Limb (tissue), 2 donors: ENCODE data around the gene PHIP.

ENCODE experiments used
- DNase-seq, 2 donors: peaks; one replicate each; pipeline ENCODE4 v3.0.0-alpha.2; 2016; ENCODE audit errors: extremely low spot score in 2 of 2

Gene PHIP

GRCh38 chr6:79070206-79070825 lies 7.7 kb downstream of the PHIP start:
- DNase-seq, result no peak

- no peak for DNase-seq
Observed at GRCh38 chr6:79066828-79067227, 11.2 kb downstream of the PHIP start.

GRCh38 chr6:79066330-79066729 lies 11.7 kb downstream of the PHIP start:
- no peak for DNase-seq

GRCh38 chr6:79065232-79065631 lies 12.8 kb downstream of the PHIP start:
- no peak for DNase-seq

GRCh38 chr6:79064635-79065034 lies 13.4 kb downstream of the PHIP start:
- DNase-seq, result no peak

- DNase-seq, result no peak
Observed at GRCh38 chr6:79062708-79063107, 15.3 kb downstream of the PHIP start.

GRCh38 chr6:79057746-79058145 lies 20.3 kb downstream of the PHIP start:
- DNase-seq, result no peak

- no peak for DNase-seq
Observed at GRCh38 chr6:79056226-79056625, 21.8 kb downstream of the PHIP start.

GRCh38 chr6:79048611-79049010 lies 29.4 kb downstream of the PHIP start:
- DNase-seq, result no peak

- DNase-seq, result no peak
Observed at GRCh38 chr6:79047072-79047471, 31.0 kb downstream of the PHIP start.

- DNase-seq, result no peak
Observed at GRCh38 chr6:79045966-79046365, 32.1 kb downstream of the PHIP start.

GRCh38 chr6:79042799-79043126 lies 35.3 kb downstream of the PHIP start:
- no peak for DNase-seq

GRCh38 chr6:79042088-79042798 lies 35.8 kb downstream of the PHIP start:
- DNase-seq, result no peak

GRCh38 chr6:79040083-79040482 lies 38.0 kb downstream of the PHIP start:
- no peak for DNase-seq

- DNase-seq, result no peak
Observed at GRCh38 chr6:79038061-79038460, 40.0 kb downstream of the PHIP start.

GRCh38 chr6:79034865-79035264 lies 43.2 kb downstream of the PHIP start:
- no peak for DNase-seq

GRCh38 chr6:79033279-79033678 lies 44.8 kb downstream of the PHIP start:
- DNase-seq, result no peak

- DNase-seq, result no peak
Observed at GRCh38 chr6:79031821-79032590, 46.0 kb downstream of the PHIP start.

GRCh38 chr6:79030511-79030910 lies 47.5 kb downstream of the PHIP start:
- no peak for DNase-seq

- no peak for DNase-seq
Observed at GRCh38 chr6:79030023-79030422, 48.0 kb downstream of the PHIP start.

- DNase-seq, result no peak
Observed at GRCh38 chr6:79028641-79029314, 49.3 kb downstream of the PHIP start.

- no peak for DNase-seq
Observed at GRCh38 chr6:79011940-79012339, 66.1 kb downstream of the PHIP start.
